HG03354 (cell line): ENCODE data around the gene RPL29.

Experiments
- ATAC-seq: cut with Tn5 transposase; IDR thresholded peaks from one replicate; pipeline ENCODE4 v1.9.1; 2021; ENCODE audit warnings: mild to moderate bottlenecking; ENCODE audit not compliant: unreplicated experiment, poor library complexity, severe bottlenecking

Gene RPL29

DNA sequence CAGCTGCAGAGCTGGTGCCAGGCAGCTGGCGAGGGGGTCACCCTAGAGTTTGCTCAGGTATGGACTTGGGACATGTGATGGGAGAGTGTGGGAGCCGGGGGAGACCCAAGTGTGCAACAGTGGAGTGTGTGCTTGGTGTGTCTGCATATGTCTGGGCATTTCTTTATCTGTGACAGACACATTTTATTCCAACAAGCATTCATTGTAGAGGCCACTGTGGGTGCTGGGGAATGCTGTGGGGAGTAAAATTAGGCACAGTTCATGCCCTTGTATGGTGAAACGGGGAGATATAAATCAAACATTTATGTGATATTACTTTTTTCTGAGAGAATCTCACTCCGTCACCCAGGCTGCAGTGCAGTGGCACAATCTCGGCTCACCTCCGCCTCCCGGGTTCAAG is 8.1 kb downstream of the RPL29 start:
- ATAC-seq: no peak

GRCh38 chr3:51986010-51986947 is 9.4 kb downstream of the RPL29 start:
- no peak for ATAC-seq

- ATAC-seq: no peak
Observed at GRCh38 chr3:51985063-51985462, 10.6 kb downstream of the RPL29 start.

- no peak for ATAC-seq
Observed at GRCh38 chr3:51984269-51984647, 11.4 kb downstream of the RPL29 start.

GRCh38 chr3:51983578-51984268 is 12.0 kb downstream of the RPL29 start:
- no peak for ATAC-seq

GRCh38 chr3:51982838-51983577 is 12.7 kb downstream of the RPL29 start, which contains the start of gene ACY1:
Gene ACY1 (plus strand): TSS chr3:51983535. CDS start chr3:51984065, 530 bp downstream.
- ATAC-seq: peak; percentile 74

- ATAC-seq: peak; percentile 64
Observed at GRCh38 chr3:51982352-51982837, 13.3 kb downstream of the RPL29 start.

DNA sequence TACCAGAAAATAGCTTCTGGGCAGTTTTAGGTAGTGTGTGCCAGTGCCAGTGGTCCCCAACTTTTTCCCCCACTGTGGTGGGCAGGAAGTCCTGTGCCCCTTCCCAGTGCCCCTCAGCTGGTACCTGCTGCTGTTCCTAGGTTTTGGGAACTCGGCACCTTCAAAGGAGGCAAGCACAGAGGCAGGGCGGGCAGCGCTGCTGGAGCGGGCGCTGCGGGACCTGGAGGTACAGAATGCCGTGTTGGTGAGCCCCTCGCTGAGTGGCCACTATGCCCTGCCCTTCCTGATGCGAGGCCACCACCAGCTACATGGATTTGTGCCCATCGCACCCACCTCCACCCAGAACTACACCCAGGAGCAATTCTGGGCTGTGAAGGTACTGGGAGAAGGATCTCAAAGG is 15.4 kb downstream of the RPL29 start:
- no peak for ATAC-seq

GRCh38 chr3:51978143-51978502 is 17.6 kb downstream of the RPL29 start:
- no peak for ATAC-seq

DNA sequence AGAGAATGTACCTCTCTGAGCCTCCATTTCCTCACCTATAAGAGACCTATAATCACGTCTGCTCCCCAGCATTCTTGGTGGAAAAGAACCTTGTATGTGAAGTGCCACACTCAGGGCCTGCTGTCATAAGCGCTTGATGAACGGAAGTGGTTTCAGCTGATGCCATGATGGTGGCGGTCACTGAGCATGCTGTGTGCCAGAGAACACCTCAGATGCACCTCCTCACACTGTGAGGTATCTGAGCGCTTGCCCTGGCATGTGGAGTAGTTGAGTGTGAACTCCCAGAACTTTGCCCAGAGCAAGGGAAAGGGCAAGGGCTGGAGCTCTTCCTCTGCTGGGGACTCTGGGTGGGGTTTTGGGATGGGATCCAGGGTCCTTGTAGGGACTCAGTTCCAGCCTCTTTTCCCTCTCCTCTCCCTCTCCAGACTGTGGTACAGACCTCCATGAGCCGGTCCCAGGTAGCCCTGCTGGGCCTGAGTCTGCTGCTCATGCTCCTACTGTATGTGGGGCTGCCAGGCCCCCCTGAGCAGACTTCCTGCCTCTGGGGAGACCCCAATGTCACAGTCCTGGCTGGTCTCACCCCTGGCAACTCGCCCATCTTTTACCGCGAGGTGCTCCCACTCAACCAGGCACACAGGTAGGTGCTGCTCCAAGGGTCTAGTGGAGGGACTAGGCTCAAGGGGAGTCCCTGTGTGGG is 18.1 kb downstream of the RPL29 start:
- ATAC-seq: no peak

- ATAC-seq: no peak
Observed at GRCh38 chr3:51975852-51976549, 19.7 kb downstream of the RPL29 start.

GRCh38 chr3:51974963-51975851 is 20.5 kb downstream of the RPL29 start, which contains the start of gene ABHD14A:
Gene ABHD14A (plus strand): TSS chr3:51975064. CDS start chr3:51975136, 72 bp downstream.
- peak; percentile 58 for ATAC-seq

GRCh38 chr3:51974277-51974962 is 21.3 kb downstream of the RPL29 start:
- peak; percentile 22 for ATAC-seq

DNA sequence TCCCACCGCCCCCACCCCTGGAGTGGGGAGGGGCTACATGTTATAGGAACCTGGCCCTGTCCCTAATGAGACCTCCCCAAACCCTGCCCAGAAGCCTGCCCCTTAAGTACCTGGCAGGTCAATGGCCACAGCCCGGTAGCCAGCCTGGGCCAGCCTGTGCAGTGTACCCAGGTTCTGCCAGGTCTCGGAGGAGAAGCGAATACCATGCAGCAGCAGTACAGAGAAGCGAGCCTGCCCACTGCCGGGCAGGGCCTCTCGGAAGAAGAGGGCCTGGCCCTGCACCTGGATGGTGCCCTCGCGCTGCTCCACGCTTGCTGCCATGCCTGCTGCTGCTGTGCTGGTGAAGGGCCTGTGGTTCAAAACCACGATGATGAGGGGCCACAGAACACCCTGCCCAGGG is 24.3 kb downstream of the RPL29 start:
- ATAC-seq: no peak

- ATAC-seq: no peak
Observed at GRCh38 chr3:51970606-51971300, 24.9 kb downstream of the RPL29 start.

DNA sequence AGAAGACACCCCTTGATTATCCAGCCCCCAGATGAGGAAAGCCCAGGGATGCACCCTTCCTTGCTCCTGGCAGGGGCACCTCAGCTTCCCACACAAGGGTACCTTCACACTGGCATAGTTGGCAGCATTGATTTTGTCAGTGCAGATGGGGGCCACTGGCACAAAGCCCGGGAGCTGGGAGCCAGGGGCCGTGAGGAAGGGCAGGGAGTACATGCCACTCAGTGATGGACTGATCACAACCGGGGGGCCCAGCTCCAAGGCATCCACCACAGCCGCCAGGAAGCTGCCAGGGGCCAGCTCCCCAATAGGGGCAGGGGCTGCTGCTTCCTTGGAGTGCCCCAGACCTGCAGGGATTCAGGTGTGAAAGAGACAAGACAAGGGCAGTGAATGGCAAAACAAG is 25.9 kb downstream of the RPL29 start:
- no peak for ATAC-seq
